ENCODE results near the gene EMB. TPM values are rescaled to one million over a fixed set of nuclear protein-coding genes. Genes with fewer than 3 reads are reported as not detected.
"Not testable (repeated sequence)": the region's sequence is repeated elsewhere in the genome, so short reads cannot be mapped to it uniquely, and the experiment has no call there.

Gene EMB
- total and polyA plus RNA-seq, 2 of the 8 experiments (the other 6 are each of a cell fraction or from before 2014, with no cell fraction given) = 29.3 to 48.4 TPM

DNA sequence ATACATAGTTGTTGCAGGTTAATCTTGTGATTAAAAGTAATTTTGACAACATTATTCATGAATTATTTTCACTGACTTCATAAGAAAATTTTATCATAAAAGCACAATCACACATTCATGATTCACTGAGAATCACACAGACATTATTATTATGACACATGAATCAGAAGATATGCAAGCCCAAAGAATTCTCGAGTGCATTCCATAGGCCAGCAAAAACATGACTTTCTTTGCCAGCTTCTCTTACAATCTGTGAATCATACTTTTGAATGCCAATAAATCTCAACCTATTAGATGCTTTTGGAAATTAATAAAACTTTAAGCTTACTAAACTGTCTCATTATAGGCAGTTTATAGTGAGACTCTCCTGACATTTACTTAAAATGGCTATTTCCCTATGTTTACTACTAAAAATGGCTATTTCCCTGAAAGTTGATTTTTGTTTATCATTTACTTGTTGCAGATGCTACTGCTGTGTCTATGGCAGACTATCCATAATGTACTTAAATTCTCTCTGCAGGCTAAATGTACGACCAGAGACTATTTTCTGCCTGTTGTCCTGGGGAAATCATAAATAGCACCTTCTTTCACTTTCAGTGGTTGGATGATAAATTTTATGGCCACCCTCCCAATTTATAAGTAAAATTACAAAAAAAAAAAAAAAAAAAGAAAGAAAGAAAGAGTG is 47.0 kb downstream of the EMB start:
- H3K23me2 ChIP-seq (ENCODE audit: low read depth, low read length); H2BK12ac ChIP-seq (ENCODE audit: low read depth, low read length); CTCF ChIA-PET (ENCODE audit: partially characterized antibody); H3K18ac ChIP-seq (ENCODE audit: extremely low read depth, low read length); H3K9me3 ChIP-seq (ENCODE audit: insufficient read depth in 2 of 2, low read depth in 1 of 2, low read length in 1 of 2); H3K23ac ChIP-seq (ENCODE audit: insufficient read length); H3K14ac ChIP-seq (ENCODE audit: insufficient read length); H2BK15ac ChIP-seq (ENCODE audit: low read length); H3K56ac ChIP-seq (replicated peaks; ENCODE audit: insufficient read length, low read depth, low read length); H2AFZ ChIP-seq (ENCODE audit: low read length); H2AK5ac ChIP-seq (ENCODE audit: low read depth, low read length); H3K27ac ChIP-seq (ENCODE audit: low read depth, low read length); H3K4ac ChIP-seq (replicated peaks; ENCODE audit: insufficient read length, low read depth, low read length); POLR2A ChIA-PET (ENCODE audit: partially characterized antibody); H3K4me2 ChIP-seq (ENCODE audit: insufficient read depth in 1 of 2, low read depth in 2 of 2, low read length in 2 of 2); H4K91ac ChIP-seq (replicated peaks; ENCODE audit: insufficient read length, low read length); H3K27me3 ChIP-seq (replicated peaks in 1 of 4; ENCODE audit: control insufficient read depth in 3 of 4, extremely low read depth in 1 of 4, insufficient read depth in 3 of 4, low read length in 3 of 4); H3K9ac ChIP-seq (replicated peaks in 1 of 4; ENCODE audit: extremely low read depth in 1 of 4, low read depth in 3 of 4, low read length in 3 of 4); H3K79me1 ChIP-seq (ENCODE audit: low read depth, low read length); H4K8ac ChIP-seq (ENCODE audit: extremely low read depth, insufficient read depth, low read length); H2BK5ac ChIP-seq (ENCODE audit: low read depth, low read length); H3K4me1 ChIP-seq (replicated peaks in 1 of 4; ENCODE audit: control insufficient read depth in 3 of 4, insufficient read depth in 4 of 4, low read length in 3 of 4); H2BK20ac ChIP-seq (ENCODE audit: low read length); H3K36me3 ChIP-seq (ENCODE audit: control insufficient read depth in 2 of 4, insufficient read depth in 4 of 4, low read length in 3 of 4); DNase-seq (ENCODE audit: low read depth in 1 of 2, low spot score in 2 of 2); H3K79me2 ChIP-seq (ENCODE audit: control insufficient read depth in 1 of 2, insufficient read depth in 2 of 2, low read length in 2 of 2); H2BK120ac ChIP-seq (replicated peaks; ENCODE audit: low read depth, low read length); H3K4me3 ChIP-seq (ENCODE audit: extremely low read depth in 1 of 4, insufficient read depth in 2 of 4, low read depth in 3 of 4, low read length in 4 of 4); H4K20me1 ChIP-seq (replicated peaks in 1 of 2; ENCODE audit: control insufficient read depth in 1 of 2, insufficient read depth in 2 of 2, low read length in 2 of 2); H4K5ac ChIP-seq (ENCODE audit: insufficient read length, low read depth, low read length): not testable (repeated sequence)
- FAIRE-seq = peak; percentile 69
- 86% methylated on average over 2 of the region's 2 CpGs; no CpG with 5 or more reads in 1 of the 2 experiments for WGBS, 2 experiments (ENCODE audit: extremely low coverage in 1 of 2, insufficient coverage in 1 of 2, insufficient read length in 1 of 2, insufficient replicate concordance in 2 of 2, low coverage in 1 of 2, low lambda C conversion rate in 2 of 2, missing lambda C conversion rate in 1 of 2)

DNA sequence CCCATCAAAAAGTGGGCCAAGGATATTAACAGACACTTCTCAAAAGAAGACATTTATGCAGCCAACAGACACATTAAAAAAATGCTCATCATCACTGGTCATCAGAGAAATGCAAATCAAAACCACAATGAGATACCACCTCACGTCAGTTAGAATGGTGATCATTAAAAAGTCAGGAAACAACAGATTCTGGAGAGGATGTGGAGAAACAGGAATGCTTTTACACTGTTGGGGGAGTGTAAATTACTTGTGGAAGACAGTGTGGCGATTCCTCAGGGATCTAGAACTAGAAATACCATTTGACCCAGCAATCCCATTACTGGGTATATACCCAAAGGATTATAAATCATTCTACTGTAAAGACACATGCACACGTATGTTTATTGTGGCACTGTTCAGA is 48.8 kb downstream of the EMB start:
- H4K20me1 ChIP-seq (replicated peaks in 1 of 2; ENCODE audit: control insufficient read depth in 1 of 2, insufficient read depth in 2 of 2, low read length in 2 of 2); H3K4me1 ChIP-seq (replicated peaks in 1 of 4; ENCODE audit: control insufficient read depth in 3 of 4, insufficient read depth in 4 of 4, low read length in 3 of 4); H3K4me2 ChIP-seq (ENCODE audit: insufficient read depth in 1 of 2, low read depth in 2 of 2, low read length in 2 of 2); H3K27ac ChIP-seq (ENCODE audit: low read depth, low read length); H3K14ac ChIP-seq (ENCODE audit: insufficient read length); H2BK15ac ChIP-seq (ENCODE audit: low read length); H3K9me3 ChIP-seq (ENCODE audit: insufficient read depth in 2 of 2, low read depth in 1 of 2, low read length in 1 of 2); H3K79me1 ChIP-seq (ENCODE audit: low read depth, low read length); FAIRE-seq; H3K4ac ChIP-seq (replicated peaks; ENCODE audit: insufficient read length, low read depth, low read length); H2BK12ac ChIP-seq (ENCODE audit: low read depth, low read length); H3K56ac ChIP-seq (replicated peaks; ENCODE audit: insufficient read length, low read depth, low read length); H2AK5ac ChIP-seq (ENCODE audit: low read depth, low read length); H4K8ac ChIP-seq (ENCODE audit: extremely low read depth, insufficient read depth, low read length); DNase-seq (ENCODE audit: low read depth in 1 of 2, low spot score in 2 of 2); H2BK120ac ChIP-seq (replicated peaks; ENCODE audit: low read depth, low read length); H3K9ac ChIP-seq (replicated peaks in 1 of 4; ENCODE audit: extremely low read depth in 1 of 4, low read depth in 3 of 4, low read length in 3 of 4); H3K27me3 ChIP-seq (replicated peaks in 1 of 4; ENCODE audit: control insufficient read depth in 3 of 4, extremely low read depth in 1 of 4, insufficient read depth in 3 of 4, low read length in 3 of 4); H3K18ac ChIP-seq (ENCODE audit: extremely low read depth, low read length); CTCF ChIA-PET (ENCODE audit: partially characterized antibody); H3K23me2 ChIP-seq (ENCODE audit: low read depth, low read length); POLR2A ChIA-PET (ENCODE audit: partially characterized antibody); H3K79me2 ChIP-seq (ENCODE audit: control insufficient read depth in 1 of 2, insufficient read depth in 2 of 2, low read length in 2 of 2); H3K36me3 ChIP-seq (ENCODE audit: control insufficient read depth in 2 of 4, insufficient read depth in 4 of 4, low read length in 3 of 4); H4K91ac ChIP-seq (replicated peaks; ENCODE audit: insufficient read length, low read length); H2AFZ ChIP-seq (ENCODE audit: low read length); H4K5ac ChIP-seq (ENCODE audit: insufficient read length, low read depth, low read length); H2BK20ac ChIP-seq (ENCODE audit: low read length); H3K4me3 ChIP-seq (ENCODE audit: extremely low read depth in 1 of 4, insufficient read depth in 2 of 4, low read depth in 3 of 4, low read length in 4 of 4); H2BK5ac ChIP-seq (ENCODE audit: low read depth, low read length); H3K23ac ChIP-seq (ENCODE audit: insufficient read length): not testable (repeated sequence)
- WGBS, 2 experiments (ENCODE audit: extremely low coverage in 1 of 2, insufficient coverage in 1 of 2, insufficient read length in 1 of 2, insufficient replicate concordance in 2 of 2, low coverage in 1 of 2, low lambda C conversion rate in 2 of 2, missing lambda C conversion rate in 1 of 2) = 96% methylated on average over 3 of the region's 3 CpGs; no CpG with 5 or more reads in 1 of the 2 experiments

Data from H1 (cell line).